Astrocyte (in vitro differentiated cells and primary cell): Measurements from ENCODE around the gene SLC6A19. TPM values are rescaled to one million over a fixed set of nuclear protein-coding genes. Genes with fewer than 3 reads are reported as not detected.

ENCODE experiments used
- DNase-seq: peaks from one replicate; pipeline ENCODE4 v3.0.0-alpha.2; 2010; ENCODE audit warnings: low read depth
- FAIRE-seq: peaks from 2 replicates; lab custom pipeline; 2011; peaks lifted over from hg19 to GRCh38; lab: Jason Lieb, UNC
- H2AFZ ChIP-seq: 2 replicates; pipeline ENCODE4 v1.6.0; 2012; ENCODE audit warnings: low read depth, low read length, inconsistent platforms
- H3K27ac ChIP-seq: 2 replicates; pipeline ENCODE4 v1.5.1; 2011; ENCODE audit warnings: low read depth, low read length, inconsistent platforms
- H3K27me3 ChIP-seq: 2 replicates; pipeline ENCODE4 v1.6.0; 2011; ENCODE audit warnings: low read length, inconsistent platforms; ENCODE audit not compliant: insufficient read depth
- H3K36me3 ChIP-seq: 2 replicates; pipeline ENCODE4 v1.5.1; 2011; ENCODE audit warnings: low read length, inconsistent platforms; ENCODE audit not compliant: insufficient read depth
- H3K4me1 ChIP-seq: 2 replicates; pipeline ENCODE4 v1.5.1; 2011; ENCODE audit warnings: low read length, inconsistent platforms; ENCODE audit not compliant: insufficient read depth
- H3K4me2 ChIP-seq: 2 replicates; pipeline ENCODE4 v1.6.0; 2012; ENCODE audit warnings: low read length, inconsistent platforms
- H3K4me3 ChIP-seq: 2 replicates; pipeline ENCODE4 v1.5.1; 2011; ENCODE audit warnings: low read depth, mild to moderate bottlenecking, low read length, inconsistent platforms; ENCODE audit not compliant: insufficient read depth
- H3K79me2 ChIP-seq: 2 replicates; pipeline ENCODE4 v1.6.0; 2012; ENCODE audit warnings: mild to moderate bottlenecking, low read length, inconsistent platforms; ENCODE audit not compliant: insufficient read depth
- H3K9ac ChIP-seq: 2 replicates; pipeline ENCODE4 v1.6.0; 2012; ENCODE audit warnings: mild to moderate bottlenecking, low read length, inconsistent platforms
- H3K9me3 ChIP-seq: 2 replicates; pipeline ENCODE4 v1.5.1; 2012; ENCODE audit warnings: low read depth, mild to moderate bottlenecking, low read length, inconsistent platforms; ENCODE audit not compliant: insufficient read depth
- H4K20me1 ChIP-seq: 2 replicates; pipeline ENCODE4 v1.6.0; 2012; ENCODE audit warnings: low read length, inconsistent platforms; ENCODE audit not compliant: insufficient read depth
- H3K27ac Mint-ChIP-seq: one replicate; pipeline ENCODE4 v1.8.0; 2021; ENCODE audit warnings: mild to moderate bottlenecking, mixed read lengths; ENCODE audit not compliant: unreplicated experiment
- H3K27me3 Mint-ChIP-seq: one replicate; pipeline ENCODE4 v1.8.0; 2021; ENCODE audit warnings: low read depth, mixed read lengths; ENCODE audit not compliant: unreplicated experiment
- H3K36me3 Mint-ChIP-seq: one replicate; pipeline ENCODE4 v1.8.0; 2021; ENCODE audit warnings: low read depth, mixed read lengths; ENCODE audit not compliant: unreplicated experiment
- H3K4me1 Mint-ChIP-seq: one replicate; pipeline ENCODE4 v1.8.0; 2021; ENCODE audit warnings: low read depth, mixed read lengths; ENCODE audit not compliant: unreplicated experiment
- H3K4me3 Mint-ChIP-seq: one replicate; pipeline ENCODE4 v1.8.0; 2021; ENCODE audit warnings: mild to moderate bottlenecking, moderate library complexity, mixed read lengths; ENCODE audit not compliant: unreplicated experiment
- H3K9me3 Mint-ChIP-seq: one replicate; pipeline ENCODE4 v1.8.0; 2021; ENCODE audit warnings: mild to moderate bottlenecking, mixed read lengths; ENCODE audit not compliant: unreplicated experiment
- EZH2 ChIP-seq: IDR thresholded peaks from 2 replicates; pipeline ENCODE4 v1.6.1; 2012; ENCODE audit warnings: mild to moderate bottlenecking, low read length, inconsistent platforms; ENCODE audit not compliant: insufficient read depth
- total RNA-seq: library from RNA; stranded (reverse); gene quantifications from 2 replicates; pipeline ENCODE4 v1.2.1, GENCODE V29; 2021
- TF ChIP-seq, protein P1 (sequence below): IDR thresholded peaks from 2 replicates; pipeline ENCODE4 v1.5.1; 2011; ENCODE audit warnings: low read depth, mild to moderate bottlenecking, inconsistent platforms, low read length, moderate library complexity; ENCODE audit not compliant: insufficient read depth

The SLC6A19 gene
- total RNA-seq, 1 donor from 2014 or later = not detected

DNA sequence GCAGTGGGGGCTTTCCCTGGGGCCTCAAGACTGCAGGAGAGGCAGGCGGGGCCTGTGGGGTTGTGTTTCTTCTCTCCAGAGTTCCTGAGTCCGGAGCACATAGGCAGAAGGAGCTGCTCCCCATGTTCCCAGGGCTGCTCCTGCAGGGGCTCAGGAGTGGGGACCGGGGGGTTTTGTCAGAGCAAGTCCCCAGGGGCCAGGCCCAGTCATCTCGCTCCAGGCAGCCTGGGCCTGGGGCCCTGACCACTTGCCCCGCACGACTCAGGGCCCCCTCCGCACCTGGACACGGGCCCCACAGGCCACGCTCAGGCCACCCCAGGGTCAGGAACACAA, 22.0 kb upstream of the SLC6A19 start:
- H3K9ac ChIP-seq = no peak overlapping the region
- H3K4me1 ChIP-seq = no peaks in the 10 kb centered on the region
- no peak overlapping the region for H3K4me3 ChIP-seq
- Mint-ChIP-seq H3K4me3 (no peak overlapping the region), H3K27ac (no peak overlapping the region), H3K36me3 (no peaks in the 10 kb centered on the region), H3K27me3 (peaks cover 5% of the 10 kb centered on the region), H3K9me3 (peaks cover 3% of the 10 kb centered on the region), H3K4me1 (no peaks in the 10 kb centered on the region)
- no peaks in the 10 kb centered on the region for H3K27me3 ChIP-seq
- no peak overlapping the region for H3K4me2 ChIP-seq
- H3K79me2 ChIP-seq = no peaks in the 10 kb centered on the region
- no peak for DNase-seq
- no peak for TF ChIP-seq EZH2
- TF ChIP-seq, protein P1, sequence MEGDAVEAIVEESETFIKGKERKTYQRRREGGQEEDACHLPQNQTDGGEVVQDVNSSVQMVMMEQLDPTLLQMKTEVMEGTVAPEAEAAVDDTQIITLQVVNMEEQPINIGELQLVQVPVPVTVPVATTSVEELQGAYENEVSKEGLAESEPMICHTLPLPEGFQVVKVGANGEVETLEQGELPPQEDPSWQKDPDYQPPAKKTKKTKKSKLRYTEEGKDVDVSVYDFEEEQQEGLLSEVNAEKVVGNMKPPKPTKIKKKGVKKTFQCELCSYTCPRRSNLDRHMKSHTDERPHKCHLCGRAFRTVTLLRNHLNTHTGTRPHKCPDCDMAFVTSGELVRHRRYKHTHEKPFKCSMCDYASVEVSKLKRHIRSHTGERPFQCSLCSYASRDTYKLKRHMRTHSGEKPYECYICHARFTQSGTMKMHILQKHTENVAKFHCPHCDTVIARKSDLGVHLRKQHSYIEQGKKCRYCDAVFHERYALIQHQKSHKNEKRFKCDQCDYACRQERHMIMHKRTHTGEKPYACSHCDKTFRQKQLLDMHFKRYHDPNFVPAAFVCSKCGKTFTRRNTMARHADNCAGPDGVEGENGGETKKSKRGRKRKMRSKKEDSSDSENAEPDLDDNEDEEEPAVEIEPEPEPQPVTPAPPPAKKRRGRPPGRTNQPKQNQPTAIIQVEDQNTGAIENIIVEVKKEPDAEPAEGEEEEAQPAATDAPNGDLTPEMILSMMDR = no peak
- no peak for FAIRE-seq
- H3K36me3 ChIP-seq = no peaks in the 10 kb centered on the region
- H3K9me3 ChIP-seq = peaks cover 2% of the 10 kb centered on the region
- H2AFZ ChIP-seq = no peak overlapping the region
- no peaks in the 10 kb centered on the region for H4K20me1 ChIP-seq
- H3K27ac ChIP-seq = no peak overlapping the region

DNA sequence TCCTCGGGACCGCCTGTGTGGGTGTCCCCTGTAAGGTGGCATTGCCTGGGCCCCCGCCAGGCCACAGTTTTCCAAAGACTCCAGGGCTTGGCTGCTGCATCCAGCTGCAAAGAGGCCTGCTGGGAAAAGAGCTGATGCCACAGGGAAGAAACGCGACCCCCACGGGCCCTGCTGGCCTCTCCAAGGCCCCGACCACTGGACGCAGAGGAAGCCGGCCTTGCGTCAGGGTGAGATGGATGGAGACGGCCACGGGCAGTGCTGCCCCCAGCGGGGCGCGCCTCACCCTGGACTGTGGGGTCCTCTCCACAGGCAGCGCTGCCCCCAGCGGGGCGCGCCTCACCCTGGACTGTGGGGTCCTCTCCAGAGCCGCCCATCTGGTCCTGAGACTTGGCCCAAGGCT, 21.3 kb upstream of the SLC6A19 start:
- Histone ChIP-seq H3K79me2 (no peaks in the 10 kb centered on the region), H3K36me3 (no peaks in the 10 kb centered on the region), H3K4me2 (no peak overlapping the region), H3K4me3 (no peak overlapping the region), H3K27me3 (no peaks in the 10 kb centered on the region), H2AFZ (no peak overlapping the region), H4K20me1 (no peaks in the 10 kb centered on the region), H3K9ac (no peak overlapping the region), H3K9me3 (no peaks in the 10 kb centered on the region), H3K4me1 (no peaks in the 10 kb centered on the region), H3K27ac (no peak overlapping the region)
- H3K4me3 Mint-ChIP-seq = no peak overlapping the region
- FAIRE-seq = no peak
- no peak overlapping the region for H3K27ac Mint-ChIP-seq
- H3K27me3 Mint-ChIP-seq = peaks cover 5% of the 10 kb centered on the region
- TF ChIP-seq, protein P1 = no peak
- no peak for TF ChIP-seq EZH2
- no peaks in the 10 kb centered on the region for H3K4me1 Mint-ChIP-seq
- H3K9me3 Mint-ChIP-seq = peaks cover 3% of the 10 kb centered on the region
- no peaks in the 10 kb centered on the region for H3K36me3 Mint-ChIP-seq
- DNase-seq = no peak

DNA sequence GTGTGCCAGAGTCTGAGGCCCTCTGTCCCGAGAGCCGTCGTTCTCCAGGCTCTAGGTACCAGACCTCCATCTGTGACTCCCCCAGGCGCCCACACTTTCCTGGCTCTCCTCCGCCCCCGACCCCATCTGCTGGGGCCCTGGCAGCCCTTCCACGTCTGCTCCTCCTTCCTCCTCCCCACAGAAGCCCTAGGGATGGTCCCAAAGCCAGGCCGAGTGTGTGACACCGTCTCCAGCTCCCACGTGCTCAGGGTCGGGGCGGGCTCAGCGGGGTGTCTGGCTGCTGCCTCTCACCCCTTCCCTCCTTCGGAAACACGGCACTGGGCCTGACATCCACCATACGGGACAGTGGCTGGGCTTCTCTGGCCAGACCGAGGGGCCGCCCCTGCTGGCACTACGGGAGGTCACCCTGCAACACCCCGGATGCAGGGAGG, 20.5 kb upstream of the SLC6A19 start:
- H3K27me3 Mint-ChIP-seq = peaks cover 9% of the 10 kb centered on the region
- Histone ChIP-seq H2AFZ (no peak overlapping the region), H3K27ac (no peak overlapping the region), H3K4me3 (no peak overlapping the region), H3K36me3 (no peaks in the 10 kb centered on the region), H3K9ac (no peak overlapping the region), H3K9me3 (no peaks in the 10 kb centered on the region), H3K27me3 (no peaks in the 10 kb centered on the region), H3K4me1 (no peaks in the 10 kb centered on the region), H3K4me2 (no peak overlapping the region), H3K79me2 (no peaks in the 10 kb centered on the region), H4K20me1 (no peaks in the 10 kb centered on the region)
- FAIRE-seq = no peak
- TF ChIP-seq, protein P1 = no peak
- no peak for TF ChIP-seq EZH2
- H3K9me3 Mint-ChIP-seq = no peaks in the 10 kb centered on the region
- no peak for DNase-seq
- no peak overlapping the region for H3K4me3 Mint-ChIP-seq
- H3K4me1 Mint-ChIP-seq = no peaks in the 10 kb centered on the region
- no peaks in the 10 kb centered on the region for H3K36me3 Mint-ChIP-seq
- H3K27ac Mint-ChIP-seq = no peak overlapping the region
